HepG2 (cell line): ENCODE data around the gene CD7. TPM values are rescaled to one million over a fixed set of nuclear protein-coding genes. Genes with fewer than 3 reads are reported as not detected.

Experiments used
- BRCA1 ChIP-seq: sonication (generic); formaldehyde crosslinking; IDR thresholded peaks from 2 replicates; pipeline ENCODE4 v1.4.0; 2020; ENCODE audit warnings: missing genetic modification reagents
- CBX2 ChIP-seq, 2 experiments: fragments of 200-600 bp in 1 of 2; sonication (generic); formaldehyde crosslinking in 1 of 2; IDR thresholded peaks; 2 replicates each; pipeline versions ENCODE4 v1.7.0 to v1.8.1; 2018 to 2022; ENCODE audit warnings: low read depth in 2 of 2, low read length in 1 of 2, mild to moderate bottlenecking in 1 of 2, missing genetic modification reagents in 1 of 2
- FLYWCH1 ChIP-seq: sonication (generic); formaldehyde crosslinking; IDR thresholded peaks from 2 replicates; pipeline ENCODE4 v1.8.1; 2023; ENCODE audit warnings: mild to moderate bottlenecking, missing genetic modification reagents
- FOSL2 ChIP-seq: sonication (generic); formaldehyde crosslinking; IDR thresholded peaks from 2 replicates; pipeline ENCODE4 v1.4.0; 2020; ENCODE audit warnings: missing genetic modification reagents
- HNF1A ChIP-seq, 2 experiments: sonication (generic) in 1 of 2; formaldehyde crosslinking in 1 of 2; IDR thresholded peaks; 2 replicates each; pipeline versions ENCODE4 v1.4.0 to v1.6.1; 2016 to 2020; ENCODE audit warnings: borderline replicate concordance in 1 of 2, low read depth in 1 of 2, mild to moderate bottlenecking in 1 of 2, missing genetic modification reagents in 1 of 2
- HOXA5 ChIP-seq: sonication (generic); formaldehyde crosslinking; IDR thresholded peaks from 2 replicates; pipeline ENCODE4 v1.4.0; 2020; ENCODE audit warnings: missing genetic modification reagents
- ISL2 ChIP-seq: sonication (generic); formaldehyde crosslinking; IDR thresholded peaks from 2 replicates; pipeline ENCODE4 v1.5.0; 2020; ENCODE audit warnings: missing genetic modification reagents
- ISX ChIP-seq: sonication (generic); formaldehyde crosslinking; conservative IDR thresholded peaks from 2 replicates; pipeline ENCODE4 v1.5.0; 2020; ENCODE audit warnings: missing genetic modification reagents
- KAT2B ChIP-seq: fragments of 150-350 bp; IDR thresholded peaks from 2 replicates; pipeline ENCODE4 v1.6.1; 2014; ENCODE audit warnings: low read depth, low read length, borderline replicate concordance
- PPARG ChIP-seq: conservative IDR thresholded peaks from 2 replicates; pipeline ENCODE4 v1.6.1; 2016; ENCODE audit warnings: missing biosample characterization, missing genetic modification reagents
- RARG ChIP-seq: sonication (generic); formaldehyde crosslinking; IDR thresholded peaks from 2 replicates; pipeline ENCODE4 v1.4.0; 2020; ENCODE audit warnings: low read depth, mild to moderate bottlenecking, missing genetic modification reagents
- SOX13 ChIP-seq, 3 experiments: fragments of 450-650 bp in 1 of 3; sonication (generic) in 1 of 3; formaldehyde crosslinking in 1 of 3; IDR thresholded peaks in 2 of 3; conservative IDR thresholded peaks in 1 of 3; 2 replicates each; pipeline versions ENCODE4 v1.5.0 to v1.6.1; 2016 to 2020; ENCODE audit warnings: antibody characterized with exemption in 1 of 3, mild to moderate bottlenecking in 1 of 3, missing compliant biosample characterization in 1 of 3, missing genetic modification reagents in 1 of 3, moderate library complexity in 1 of 3
- STAT5B ChIP-seq: sonication (generic); formaldehyde crosslinking; IDR thresholded peaks from 2 replicates; pipeline ENCODE4 v1.4.0; 2020; ENCODE audit warnings: missing genetic modification reagents
- TOPORS ChIP-seq: sonication (generic); formaldehyde crosslinking; IDR thresholded peaks from 2 replicates; pipeline ENCODE4 v1.8.0; 2023; ENCODE audit warnings: mild to moderate bottlenecking, missing genetic modification reagents
- ZEB1 ChIP-seq: IDR thresholded peaks from 2 replicates; pipeline ENCODE4 v1.6.1; 2012; ENCODE audit warnings: mild to moderate bottlenecking, low read depth, inconsistent platforms; ENCODE audit not compliant: insufficient replicate concordance
- ZFP36 ChIP-seq: fragments of 150-350 bp; IDR thresholded peaks from 2 replicates; pipeline ENCODE4 v1.6.1; 2018; ENCODE audit warnings: borderline replicate concordance, low read length, low read depth; ENCODE audit not compliant: partially characterized antibody
- ZMAT3 ChIP-seq: sonication (generic); formaldehyde crosslinking; conservative IDR thresholded peaks from 2 replicates; pipeline ENCODE4 v1.7.0; 2021; ENCODE audit warnings: missing genetic modification reagents
- ZNF274 ChIP-seq: sonication (generic); formaldehyde crosslinking; IDR thresholded peaks from 2 replicates; pipeline ENCODE4 v1.5.1; 2020; ENCODE audit warnings: mild to moderate bottlenecking, missing genetic modification reagents
- ZNF451 ChIP-seq: sonication (generic); formaldehyde crosslinking; IDR thresholded peaks from 2 replicates; pipeline ENCODE4 v1.5.0; 2020; ENCODE audit warnings: mild to moderate bottlenecking, missing genetic modification reagents
- ZNF766 ChIP-seq: sonication (generic); formaldehyde crosslinking; IDR thresholded peaks from 2 replicates; pipeline ENCODE4 v1.5.0; 2020; ENCODE audit warnings: missing genetic modification reagents, borderline replicate concordance
- ZNF775 ChIP-seq: sonication (generic); formaldehyde crosslinking; IDR thresholded peaks from 2 replicates; pipeline ENCODE4 v1.4.0; 2020; ENCODE audit warnings: missing genetic modification reagents, mild to moderate bottlenecking, moderate library complexity, borderline replicate concordance
- ZNF792 ChIP-seq: IDR thresholded peaks from 2 replicates; pipeline ENCODE4 v1.6.1; 2016
- polyA plus RNA-seq, 8 experiments: library from polyadenylated mRNA; depleted of rRNA in 3 of 8; stranded (reverse) in 7 of 8; unstranded in 1 of 8; fragments of >200 nt; fragmentation: Illumina TruSeq in 4 of 8; extraction: Trizol in 4 of 8; gene quantifications; 2 replicates each; pipeline versions ENCODE4 v1.2.1 to v1.2.3, GENCODE V29; 2011 to 2016; ENCODE audit warnings: low read depth in 4 of 8, missing spikeins in 1 of 8, mixed read lengths in 1 of 8; ENCODE audit not compliant: insufficient read depth in 1 of 8
- total RNA-seq, 5 experiments: library from RNA; depleted of rRNA; stranded (reverse); fragments of >200 nt; fragmentation: Illumina TruSeq; extraction: Trizol; gene quantifications; 2 replicates each; pipeline ENCODE4 v1.2.3, GENCODE V29; 2016; ENCODE audit warnings: low read depth in 1 of 5
- TF ChIP-seq, protein P1 (sequence below): sonication (generic); formaldehyde crosslinking; IDR thresholded peaks from 2 replicates; pipeline ENCODE4 v1.5.0; 2020; ENCODE audit warnings: missing genetic modification reagents

Gene CD7
- total and polyA plus RNA-seq, 2 of the 13 experiments (the other 11 are each of a cell fraction or from before 2014, with no cell fraction given) = 67.6 to 76.4 TPM

DNA sequence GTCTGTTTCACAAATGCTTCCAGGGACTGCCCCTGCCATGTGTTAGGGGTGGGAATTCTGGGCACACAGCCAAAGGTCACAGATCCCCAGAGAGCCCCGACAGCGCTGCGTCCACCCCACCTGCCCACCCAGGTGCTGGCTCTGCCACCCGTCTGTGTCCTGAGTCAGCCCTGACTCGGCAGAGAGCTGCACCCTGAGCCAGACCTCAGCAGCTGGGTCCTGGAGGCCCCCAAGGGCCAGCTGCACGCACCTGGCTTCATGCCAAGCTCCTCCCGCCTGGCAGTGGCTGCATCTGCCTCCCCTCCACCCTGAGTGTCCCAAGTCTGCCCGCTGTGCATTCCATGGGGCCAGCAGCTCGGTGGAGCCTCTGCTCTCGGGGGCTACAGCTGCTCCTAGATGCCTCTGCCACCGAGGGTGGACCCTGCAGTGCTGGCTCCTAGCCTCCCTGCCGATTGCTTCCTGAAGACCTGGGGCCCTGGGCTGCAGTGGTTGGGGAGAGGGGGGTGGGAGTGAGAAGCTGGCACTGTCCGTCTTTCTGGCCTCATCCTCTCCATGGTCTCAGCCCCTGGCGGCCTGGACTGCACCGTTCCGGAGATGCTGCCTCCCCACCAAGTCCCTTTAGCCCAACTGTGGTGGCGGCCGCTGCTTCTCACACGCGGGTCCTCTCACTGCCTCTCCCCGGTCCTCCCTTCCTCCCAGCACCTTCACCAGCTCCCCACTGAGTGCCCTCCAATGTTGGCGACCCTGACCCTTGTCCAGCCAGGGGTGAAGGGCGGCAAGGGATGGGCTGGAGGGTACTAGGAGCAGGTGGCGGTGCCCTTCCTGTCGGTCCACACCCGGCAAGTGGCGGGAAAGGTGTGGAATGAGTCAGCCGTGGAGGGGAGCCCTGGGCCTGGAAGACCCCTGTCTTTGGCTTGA, 13.2 kb upstream of the CD7 start (continued):
- TF ChIP-seq STAT5B (CRISPR knock-in tag) (no peak), ZNF274 (CRISPR knock-in tag) (no peak; the same call in 1 of the 2 replicates), HOXA5 (no peak), FOSL2 (peak; percentile 61; the same call in 1 of the 2 replicates), ZNF451 (CRISPR knock-in tag) (no peak), ZNF792 (CRISPR knock-in tag) (peak; percentile 37; the same call in 1 of the 2 replicates), TOPORS (CRISPR knock-in tag) (peak; percentile 54; the same call in 1 of the 2 replicates), ZNF775 (CRISPR knock-in tag) (no peak), HNF1A (IDR thresholded peaks at IDR 0.05; ENCODE audit: low read depth) (no peak), HNF1A (CRISPR knock-in tag; IDR thresholded peaks at IDR 0.05; ENCODE audit: borderline replicate concordance) (peak; percentile 51), KAT2B (no peak), ZFP36 (no peak), SOX13 (IDR thresholded peaks at IDR 0.05) (no peak), SOX13 (CRISPR knock-in tag; conservative IDR thresholded peaks at IDR 0.05 in 1 of 2, IDR thresholded peaks at IDR 0.05 in 1 of 2) (peak in 1 of 2 experiments; percentile 74; a peak in 1 of 4 replicates), ZNF766 (CRISPR knock-in tag) (no peak), ZMAT3 (peak; percentile 91; the same call in 1 of the 2 replicates), ZEB1 (peak; percentile 94), CBX2 (IDR thresholded peaks at IDR 0.05; ENCODE audit: low read depth, low read length) (no peak), CBX2 (CRISPR knock-in tag; IDR thresholded peaks at IDR 0.05; ENCODE audit: low read depth) (no peak), RARG (CRISPR knock-in tag) (0 out of 2 replicates have a peak, but pooled peaks have one; percentile 74), BRCA1 (CRISPR knock-in tag) (no peak), FLYWCH1 (CRISPR knock-in tag) (no peak), ISL2 (CRISPR knock-in tag) (no peak), PPARG (CRISPR knock-in tag) (peak; percentile 68; the same call in 1 of the 2 replicates), ISX (CRISPR knock-in tag) (no peak)
- TF ChIP-seq, protein P1, sequence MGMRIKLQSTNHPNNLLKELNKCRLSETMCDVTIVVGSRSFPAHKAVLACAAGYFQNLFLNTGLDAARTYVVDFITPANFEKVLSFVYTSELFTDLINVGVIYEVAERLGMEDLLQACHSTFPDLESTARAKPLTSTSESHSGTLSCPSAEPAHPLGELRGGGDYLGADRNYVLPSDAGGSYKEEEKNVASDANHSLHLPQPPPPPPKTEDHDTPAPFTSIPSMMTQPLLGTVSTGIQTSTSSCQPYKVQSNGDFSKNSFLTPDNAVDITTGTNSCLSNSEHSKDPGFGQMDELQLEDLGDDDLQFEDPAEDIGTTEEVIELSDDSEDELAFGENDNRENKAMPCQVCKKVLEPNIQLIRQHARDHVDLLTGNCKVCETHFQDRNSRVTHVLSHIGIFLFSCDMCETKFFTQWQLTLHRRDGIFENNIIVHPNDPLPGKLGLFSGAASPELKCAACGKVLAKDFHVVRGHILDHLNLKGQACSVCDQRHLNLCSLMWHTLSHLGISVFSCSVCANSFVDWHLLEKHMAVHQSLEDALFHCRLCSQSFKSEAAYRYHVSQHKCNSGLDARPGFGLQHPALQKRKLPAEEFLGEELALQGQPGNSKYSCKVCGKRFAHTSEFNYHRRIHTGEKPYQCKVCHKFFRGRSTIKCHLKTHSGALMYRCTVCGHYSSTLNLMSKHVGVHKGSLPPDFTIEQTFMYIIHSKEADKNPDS (CRISPR knock-in tag) = no peak
